Measurements from ENCODE around the gene DUT. TPM values are rescaled to one million over a fixed set of nuclear protein-coding genes. Genes with fewer than 3 reads are reported as not detected.

DUT gene
- total and polyA plus RNA-seq, 9 of the 15 experiments (the other 6 are each of a cell fraction or from before 2014, with no cell fraction given), result 13.9 to 235 (median 94.9) TPM

- no peak for TF ChIP-seq USF2 (CRISPR knock-in tag; IDR thresholded peaks at IDR 0.05)
- TF ChIP-seq PRMT5 (CRISPR knock-in tag; IDR thresholded peaks at IDR 0.05), result 0 out of 2 replicates have a peak, but pooled peaks have one; percentile 20
- no peak for TF ChIP-seq ZNF318 (IDR thresholded peaks at IDR 0.05; ENCODE audit: borderline replicate concordance in 1 of 2, low read depth in 1 of 2)
- TF ChIP-seq CREM (IDR thresholded peaks at IDR 0.05; ENCODE audit: low read depth), result peak; percentile 51
- TF ChIP-seq CBX2 (IDR thresholded peaks at IDR 0.05; ENCODE audit: insufficient read depth, low read length, poor library complexity, severe bottlenecking), result no peak
- peak; percentile 82 for TF ChIP-seq EHMT2 (IDR thresholded peaks at IDR 0.05)
- TF ChIP-seq MYNN (IDR thresholded peaks at IDR 0.05), result no peak
- TF ChIP-seq MYNN (CRISPR knock-in tag; IDR thresholded peaks at IDR 0.05), result no peak
- TF ChIP-seq TAL1 (IDR thresholded peaks at IDR 0.05), result no peak
- TF ChIP-seq GTF2A2 (tag; IDR thresholded peaks at IDR 0.05), result no peak
- 0 out of 2 replicates have a peak, but pooled peaks have one; percentile 10 for TF ChIP-seq MTA2 (IDR thresholded peaks at IDR 0.05; ENCODE audit: low read depth)
- TF ChIP-seq PPARD (CRISPR knock-in tag; IDR thresholded peaks at IDR 0.05), result no peak
- no peak for TF ChIP-seq KAT2B (IDR thresholded peaks at IDR 0.05; ENCODE audit: low read depth, low read length)
- no peak for TF ChIP-seq SOX6 (IDR thresholded peaks at IDR 0.05)
- peak in 1 of 2 experiments; percentile 37; a peak in 1 of 4 replicates for TF ChIP-seq FOXK2 (conservative IDR thresholded peaks at IDR 0.05 in 1 of 2, IDR thresholded peaks at IDR 0.05 in 1 of 2; ENCODE audit: low read depth in 2 of 2)
- 0 out of 2 replicates have a peak, but pooled peaks have one; percentile 46 for TF ChIP-seq FOXJ2 (tag; IDR thresholded peaks at IDR 0.05)
- no peak for TF ChIP-seq NFIX (CRISPR knock-in tag; IDR thresholded peaks at IDR 0.05; ENCODE audit: low read depth)
- 0 out of 2 replicates have a peak, but pooled peaks have one; percentile 54 for TF ChIP-seq NR3C1 (CRISPR knock-in tag; IDR thresholded peaks at IDR 0.05)
- no peak for TF ChIP-seq NFYB (IDR thresholded peaks at IDR 0.05; ENCODE audit: extremely low read depth, insufficient read length)
- no peak for TF ChIP-seq ZNF696 (CRISPR knock-in tag; conservative IDR thresholded peaks at IDR 0.05)
These were observed at the start of gene DUT (continued) for GRCh38 chr15:48330855-48331795.

All from K562 (cell line).